GF-D8 (cell line): ENCODE measurements around the gene BTG1.

Experiments
- DNase-seq: peaks from one replicate; lab custom pipeline; 2025; lab: John Stamatoyannopoulos, UW

The BTG1 gene

GRCh38 chr12:92133795-92134637, 11.6 kb downstream of the BTG1 start:
- DNase-seq = peak; percentile 32

GRCh38 chr12:92133171-92133570, 12.5 kb downstream of the BTG1 start:
- peak; percentile 15 for DNase-seq

- DNase-seq = no peak
Observed at GRCh38 chr12:92132288-92132687, 13.4 kb downstream of the BTG1 start.

GRCh38 chr12:92130999-92131398, 14.6 kb downstream of the BTG1 start:
- no peak for DNase-seq

- no peak for DNase-seq
Observed at GRCh38 chr12:92129609-92130008, 16.0 kb downstream of the BTG1 start.

GRCh38 chr12:92128612-92129011, 17.0 kb downstream of the BTG1 start:
- DNase-seq = no peak

- DNase-seq = no peak
Observed at GRCh38 chr12:92124689-92125029, 21.0 kb downstream of the BTG1 start.

- peak; percentile 82 for DNase-seq
Observed at GRCh38 chr12:92123780-92124688, 21.6 kb downstream of the BTG1 start.

GRCh38 chr12:92122941-92123779, 22.5 kb downstream of the BTG1 start:
- no peak for DNase-seq

GRCh38 chr12:92121826-92122225, 23.8 kb downstream of the BTG1 start:
- DNase-seq = no peak

- no peak for DNase-seq
Observed at GRCh38 chr12:92118826-92119536, 26.7 kb downstream of the BTG1 start.

GRCh38 chr12:92114834-92115233, 30.8 kb downstream of the BTG1 start:
- no peak for DNase-seq

- no peak for DNase-seq
Observed at GRCh38 chr12:92111256-92111655, 34.4 kb downstream of the BTG1 start.

GRCh38 chr12:92110083-92110640, 35.5 kb downstream of the BTG1 start:
- no peak for DNase-seq

GRCh38 chr12:92109613-92110012, 36.0 kb downstream of the BTG1 start:
- DNase-seq = no peak

- peak; percentile 38 for DNase-seq
Observed at GRCh38 chr12:92108651-92109050, 37.0 kb downstream of the BTG1 start.

- no peak for DNase-seq
Observed at GRCh38 chr12:92107621-92108131, 38.0 kb downstream of the BTG1 start.

GRCh38 chr12:92107094-92107493, 38.6 kb downstream of the BTG1 start:
- DNase-seq = no peak

GRCh38 chr12:92105676-92106075, 40.0 kb downstream of the BTG1 start:
- peak; percentile 58 for DNase-seq

- no peak for DNase-seq
Observed at GRCh38 chr12:92105110-92105509, 40.5 kb downstream of the BTG1 start.

GRCh38 chr12:92102606-92103005, 43.0 kb downstream of the BTG1 start:
- no peak for DNase-seq
